H1 (cell line): Measurements from ENCODE around the gene YBX1. TPM values are rescaled to one million over a fixed set of nuclear protein-coding genes. Genes with fewer than 3 reads are reported as not detected.

Experiments
- BACH1 ChIP-seq: IDR thresholded peaks from 2 replicates; pipeline ENCODE4 v1.6.1; 2012; ENCODE audit warnings: low read length, improper control_type of control experiment
- BRCA1 ChIP-seq: IDR thresholded peaks from 2 replicates; pipeline ENCODE4 v1.6.1; 2012; ENCODE audit warnings: low read depth, low read length, improper control_type of control experiment
- EP300 ChIP-seq, 2 experiments: IDR thresholded peaks; 1 replicate in 1 of 2; 2 replicates in 1 of 2; pipeline ENCODE4 v1.6.1; 2011 to 2012; ENCODE audit warnings: low read depth in 2 of 2, low read length in 2 of 2, mild to moderate bottlenecking in 2 of 2, borderline replicate concordance in 1 of 2, inconsistent platforms in 1 of 2, moderate library complexity in 1 of 2
- GABPA ChIP-seq: IDR thresholded peaks from 2 replicates; pipeline ENCODE4 v1.6.1; 2011; ENCODE audit warnings: mild to moderate bottlenecking, low read length, moderate library complexity, borderline replicate concordance; ENCODE audit not compliant: insufficient read depth
- GTF2F1 ChIP-seq: IDR thresholded peaks from 2 replicates; pipeline ENCODE4 v1.6.1; 2012; ENCODE audit warnings: low read depth, low read length, improper control_type of control experiment, borderline replicate concordance
- HDAC2 ChIP-seq, 2 experiments: fragments of 300-600 bp in 1 of 2; sonication (generic) in 1 of 2; IDR thresholded peaks; 2 replicates each; pipeline ENCODE4 v1.6.1; 2011 to 2012; ENCODE audit warnings: low read depth in 2 of 2, low read length in 2 of 2, mild to moderate bottlenecking in 2 of 2, moderate library complexity in 2 of 2, borderline replicate concordance in 1 of 2, inconsistent platforms in 1 of 2
- MAX ChIP-seq: IDR thresholded peaks from 2 replicates; pipeline ENCODE4 v1.6.1; 2012; ENCODE audit warnings: inconsistent platforms
- NANOG ChIP-seq: IDR thresholded peaks from 2 replicates; pipeline ENCODE4 v1.6.1; 2011; ENCODE audit warnings: low read length, low read depth, mild to moderate bottlenecking, inconsistent platforms; ENCODE audit not compliant: insufficient read depth, poor library complexity, severe bottlenecking
- SAP30 ChIP-seq: fragments of 300-600 bp; sonication (generic); IDR thresholded peaks from 2 replicates; pipeline ENCODE4 v1.7.1; 2012; ENCODE audit warnings: low read length, moderate library complexity, mild to moderate bottlenecking, inconsistent platforms; ENCODE audit not compliant: insufficient read depth, insufficient replicate concordance
- SIN3A ChIP-seq, 2 experiments: IDR thresholded peaks in 1 of 2; conservative IDR thresholded peaks in 1 of 2; 2 replicates each; pipeline ENCODE4 v1.6.1; 2011 to 2012; ENCODE audit warnings: low read length in 2 of 2, improper control_type of control experiment in 1 of 2, low read depth in 1 of 2, mild to moderate bottlenecking in 1 of 2
- polyA plus RNA-seq, 7 experiments: library from polyadenylated mRNA; depleted of rRNA in 3 of 7; stranded (reverse) in 5 of 7; unstranded in 2 of 7; fragments of >200 nt in 5 of 7; fragments of 200-250 nt in 2 of 7; gene quantifications; 1 replicate in 5 of 7; 2 replicates in 1 of 7; 4 replicates in 1 of 7; pipeline versions ENCODE4 v1.2.1 to v1.2.3, GENCODE V29; 2011 to 2013; ENCODE audit warnings: missing spikeins in 2 of 7, mixed read lengths in 2 of 7
- total RNA-seq: library from RNA; stranded (reverse); fragmentation: NEBNext Ultra II Directional; extraction: Animal tissue kit (Norgen Biotek cat#: 25700); gene quantifications from 2 replicates; pipeline ENCODE4 v1.2.1, GENCODE V29; 2021

YBX1 gene
- total and polyA plus RNA-seq, 2 of the 8 experiments (the other 6 are each of a cell fraction or from before 2014, with no cell fraction given) = 438 to 1,219 TPM

DNA sequence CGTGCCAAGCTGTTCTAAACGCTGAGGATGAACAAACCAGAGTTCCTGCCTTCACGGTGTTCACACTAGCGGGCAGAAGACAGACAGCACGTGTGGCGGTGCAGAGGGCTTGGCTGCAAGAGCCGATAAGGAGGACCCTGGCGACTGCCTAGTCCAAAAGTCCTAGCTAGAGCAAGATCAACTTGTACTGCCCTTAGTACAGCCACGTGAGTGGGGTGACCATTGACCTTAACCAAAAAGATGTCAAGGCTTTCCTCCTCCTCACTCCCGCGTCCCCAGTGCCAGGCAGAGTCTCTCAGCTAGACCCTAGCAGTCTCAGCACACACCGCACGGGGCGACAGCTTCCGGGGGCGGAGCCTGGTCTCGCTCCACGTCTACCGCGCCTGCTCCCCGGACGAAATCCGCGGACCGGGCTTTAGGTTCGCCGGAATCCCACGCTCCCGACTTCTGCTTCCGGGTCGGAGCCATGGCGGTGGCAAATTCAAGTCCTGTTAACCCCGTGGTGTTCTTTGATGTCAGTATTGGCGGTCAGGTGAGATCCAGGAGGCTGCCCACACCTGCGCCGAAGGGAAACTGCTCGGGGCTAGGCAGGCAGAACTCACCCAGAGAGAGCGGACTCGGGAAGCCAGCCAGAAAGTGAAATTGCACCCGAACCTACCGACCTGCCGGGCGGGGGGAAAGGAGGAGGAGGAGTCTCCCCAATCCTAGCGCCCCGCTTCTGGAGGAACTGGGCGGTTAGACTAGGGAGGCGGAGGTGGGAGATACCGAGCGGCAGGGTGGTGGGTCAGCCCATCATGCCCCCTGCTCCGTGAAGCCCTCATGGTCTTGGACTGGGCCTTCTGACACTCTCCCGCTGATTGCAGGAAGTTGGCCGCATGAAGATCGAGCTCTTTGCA, 24.0 kb upstream of the YBX1 start, which contains the start of gene PPIH (continued):
- TF ChIP-seq GABPA = peak; percentile 91
- TF ChIP-seq BRCA1 = 0 out of 2 replicates have a peak, but pooled peaks have one; percentile 15
- TF ChIP-seq BACH1 = peak; percentile 72
- TF ChIP-seq GTF2F1 = no peak
- peak; percentile 81 for TF ChIP-seq MAX
- peak; percentile 60 for TF ChIP-seq SAP30
- peak; percentile 29 for TF ChIP-seq NANOG
- peak in 1 of 2 experiments; percentile 53; a peak in 1 of 3 replicates for TF ChIP-seq EP300 (IDR thresholded peaks at IDR 0.05; ENCODE audit: borderline replicate concordance in 1 of 2, low read depth in 2 of 2, low read length in 2 of 2)
- peak; percentile 76 to 96; a peak in 3 of 4 replicates for TF ChIP-seq SIN3A (conservative IDR thresholded peaks at IDR 0.05 in 1 of 2, IDR thresholded peaks at IDR 0.05 in 1 of 2; ENCODE audit: low read depth in 1 of 2, low read length in 2 of 2)
- peak; percentile 56 to 71; a peak in 2 of 4 replicates for TF ChIP-seq HDAC2 (IDR thresholded peaks at IDR 0.05; ENCODE audit: borderline replicate concordance in 1 of 2, low read depth in 2 of 2, low read length in 2 of 2)
